T47D (cell line): ENCODE data around the gene COL1A1.
A peak's percentile ranks its signal among the peaks of the same experiment; 100 is the strongest.

Experiments used
- DNase-seq, 2 experiments: peaks; one replicate each; pipeline versions ENCODE4 v3.0.0 to v3.0.0-alpha.2; 2011 to 2012; ENCODE audit warnings: low read depth in 1 of 2, low spot score in 1 of 2
- JUND ChIP-seq: IDR thresholded peaks from 2 replicates; pipeline ENCODE4 v1.6.1; 2012; ENCODE audit warnings: low read depth
- in situ Hi-C: cut with HindIII; loops from 2 replicates; pipeline ENCODE4 v1.10.0; 2016; ENCODE audit warnings: low sequenced_read_pairs, low pct_unique_long_range_greater_than_20kb

Gene COL1A1

GRCh38 chr17:50167371-50167770 is 34.1 kb downstream of the COL1A1 start:
- no peak for TF ChIP-seq JUND
- in situ Hi-C loops: no loop called here
- DNase-seq: no peak

- TF ChIP-seq JUND: no peak
- DNase-seq: no peak
- in situ Hi-C loops: no loop called here
These were observed 34.8 kb downstream of the COL1A1 start for GRCh38 chr17:50166518-50167181.

GRCh38 chr17:50165867-50166517 is 35.4 kb downstream of the COL1A1 start, which contains the start of gene SGCA:
SGCA (plus strand) TSS chr17:50166005; CDS start chr17:50166041, 36 bp downstream.
- DNase-seq: no peak
- in situ Hi-C loops: no loop called here
- TF ChIP-seq JUND: no peak

GRCh38 chr17:50165466-50165865 is 36.0 kb downstream of the COL1A1 start:
- in situ Hi-C loops: no loop called here
- DNase-seq: no peak
- no peak for TF ChIP-seq JUND

GRCh38 chr17:50165066-50165465 is 36.4 kb downstream of the COL1A1 start:
- in situ Hi-C loops: no loop called here
- no peak for TF ChIP-seq JUND
- no peak for DNase-seq

GRCh38 chr17:50164697-50164988 is 36.8 kb downstream of the COL1A1 start:
- TF ChIP-seq JUND: no peak
- in situ Hi-C loops: no loop called here
- no peak for DNase-seq

- DNase-seq: peak in 1 of 2 experiments; percentile 66
- in situ Hi-C loops: no loop called here
- TF ChIP-seq JUND: no peak
These were observed 37.4 kb downstream of the COL1A1 start for GRCh38 chr17:50163843-50164696.

GRCh38 chr17:50162466-50163254 is 38.8 kb downstream of the COL1A1 start:
- DNase-seq: no peak
- TF ChIP-seq JUND: no peak
- in situ Hi-C loops: no loop called here

GRCh38 chr17:50161911-50162288 is 39.5 kb downstream of the COL1A1 start:
- in situ Hi-C loops: no loop called here
- TF ChIP-seq JUND: no peak
- DNase-seq: no peak

- in situ Hi-C loops: no loop called here
- peak; percentile 93 to 100 for DNase-seq
- TF ChIP-seq JUND: no peak
These were observed 40.2 kb downstream of the COL1A1 start for GRCh38 chr17:50161023-50161910.

- DNase-seq: peak in 1 of 2 experiments; percentile 86
- in situ Hi-C loops: no loop called here
These were observed 43.5 kb downstream of the COL1A1 start for GRCh38 chr17:50157891-50158290.

More at GRCh38 chr17:50157891-50158290, 43.5 kb downstream of the COL1A1 start:
- no peak for TF ChIP-seq JUND
